K562 (cell line): ENCODE data around the gene KIF25.

Experiments used
- CTCF ChIP-seq, 3 experiments: IDR thresholded peaks in 2 of 3; conservative IDR thresholded peaks in 1 of 3; 2 replicates each; pipeline ENCODE4 v1.5.1; 2011 to 2012; ENCODE audit warnings: low read length in 3 of 3, mild to moderate bottlenecking in 3 of 3, control low read depth in 2 of 3, improper control_type of control experiment in 1 of 3, inconsistent platforms in 1 of 3, low read depth in 1 of 3, mixed read lengths in 1 of 3, moderate library complexity in 1 of 3; ENCODE audit not compliant: insufficient read depth in 2 of 3
- ESRRA ChIP-seq: fragments of 450-650 bp; IDR thresholded peaks from 2 replicates; pipeline ENCODE4 v1.6.1; 2014; ENCODE audit warnings: low read depth, mild to moderate bottlenecking, moderate library complexity, borderline replicate concordance

GRCh38 chr6:168052291-168052891 lies 54.9 kb downstream of the KIF25 start:
- TF ChIP-seq CTCF (IDR thresholded peaks at IDR 0.05 in 2 of 3, conservative IDR thresholded peaks at IDR 0.05 in 1 of 3; ENCODE audit: insufficient read depth in 2 of 3, low read depth in 1 of 3, low read length in 3 of 3) (no peak), ESRRA (no peak)
